Smooth muscle cell (in vitro differentiated cells): ENCODE results near the gene MEOX2. TPM values are rescaled to one million over a fixed set of nuclear protein-coding genes. Genes with fewer than 3 reads are reported as not detected.

Experiments
- DNase-seq: peaks from one replicate; lab custom pipeline; 2025; ENCODE audit not compliant: unreplicated experiment; lab: John Stamatoyannopoulos, UW
- H2AFZ ChIP-seq: fragments of 200-600 bp; sonication (generic); 2 replicates; pipeline ENCODE4 v1.6.0; 2016; ENCODE audit warnings: antibody characterized with exemption, low read depth, mild to moderate bottlenecking
- H3F3A ChIP-seq: fragments of 200-600 bp; sonication (generic); 2 replicates; pipeline ENCODE4 v1.6.0; 2017; ENCODE audit warnings: antibody characterized with exemption, low read depth
- H3K27ac ChIP-seq: fragments of 200-600 bp; sonication (generic); 2 replicates; pipeline ENCODE4 v1.5.1; 2016; ENCODE audit warnings: low read depth, mild to moderate bottlenecking
- H3K27me3 ChIP-seq: fragments of 200-600 bp; sonication (generic); 2 replicates; pipeline ENCODE4 v1.6.1; 2016; ENCODE audit warnings: low read depth, mild to moderate bottlenecking
- H3K36me3 ChIP-seq: fragments of 200-600 bp; sonication (generic); 2 replicates; pipeline ENCODE4 v1.5.1; 2016; ENCODE audit warnings: low read depth
- H3K4me1 ChIP-seq: fragments of 200-600 bp; sonication (generic); 2 replicates; pipeline ENCODE4 v1.5.1; 2016; ENCODE audit warnings: low read depth
- H3K4me2 ChIP-seq: fragments of 200-600 bp; sonication (generic); 2 replicates; pipeline ENCODE4 v1.6.0; 2016; ENCODE audit warnings: mild to moderate bottlenecking
- H3K4me3 ChIP-seq: fragments of 200-600 bp; sonication (generic); 2 replicates; pipeline ENCODE4 v1.5.1; 2016; ENCODE audit warnings: mild to moderate bottlenecking
- H3K79me2 ChIP-seq: fragments of 200-600 bp; sonication (generic); 2 replicates; pipeline ENCODE4 v1.6.0; 2016; ENCODE audit warnings: low read depth, mild to moderate bottlenecking
- H3K9ac ChIP-seq: fragments of 200-600 bp; sonication (generic); 2 replicates; pipeline ENCODE4 v1.6.0; 2016; ENCODE audit warnings: low read depth
- H3K9me3 ChIP-seq: fragments of 200-600 bp; sonication (generic); replicated peaks from 2 replicates; pipeline ENCODE4 v1.5.1; 2016; ENCODE audit warnings: low read depth
- H4K20me1 ChIP-seq: fragments of 200-600 bp; sonication (generic); 2 replicates; pipeline ENCODE4 v1.6.0; 2016; ENCODE audit warnings: low read depth
- CTCF ChIP-seq: fragments of 200-600 bp; sonication (generic); IDR thresholded peaks from 2 replicates; pipeline ENCODE4 v1.5.1; 2017; ENCODE audit warnings: borderline replicate concordance, mild to moderate bottlenecking, antibody characterized with exemption; ENCODE audit not compliant: insufficient read depth, poor library complexity, severe bottlenecking
- whole genome bisulfite sequencing: methylation state at CpG from one replicate; pipeline ENCODE4 v1.1.7; 2016; ENCODE audit warnings: low lambda C conversion rate; 5-methylcytosine and 5-hydroxymethylcytosine counted together
- polyA plus RNA-seq: library from polyadenylated mRNA; unstranded; fragments of >200 nt; fragmentation: Nextera tagmentation; extraction: Ambion mirVana; gene quantifications from 2 replicates; pipeline ENCODE4 v1.2.1, GENCODE V29; 2016
- total RNA-seq: library from RNA; depleted of rRNA; stranded (reverse); fragments of >200 nt; gene quantifications from 2 replicates; pipeline ENCODE4 v1.2.3, GENCODE V29; 2014

MEOX2 gene
- total and polyA plus RNA-seq, 2 experiments from 2014 or later = 0.19 TPM; not detected in 1

GRCh38 chr7:15720849-15721471, 34.5 kb upstream of the MEOX2 start:
- Histone ChIP-seq H3K9me3 (no peaks in the 10 kb centered on the region), H3K27ac (no peak overlapping the region), H4K20me1 (no peaks in the 10 kb centered on the region), H3K9ac (no peak overlapping the region), H3K4me1 (no peaks in the 10 kb centered on the region), H2AFZ (no peak overlapping the region), H3K79me2 (no peaks in the 10 kb centered on the region), H3K4me3 (no peak overlapping the region), H3F3A (no peaks in the 10 kb centered on the region), H3K36me3 (no peaks in the 10 kb centered on the region), H3K4me2 (no peak overlapping the region), H3K27me3 (no peaks in the 10 kb centered on the region)
- DNase-seq = no peak
- WGBS = 15% methylated on average over 5 of the region's 5 CpGs
- peak; percentile 92 for TF ChIP-seq CTCF

- H3K79me2 ChIP-seq = no peaks in the 10 kb centered on the region
- H4K20me1 ChIP-seq = no peaks in the 10 kb centered on the region
- no peak overlapping the region for H3K27ac ChIP-seq
- no peak overlapping the region for H3K4me2 ChIP-seq
- no peaks in the 10 kb centered on the region for H3K27me3 ChIP-seq
- 89% methylated on average over 1 of the region's 1 CpG for WGBS
- no peak overlapping the region for H3K4me3 ChIP-seq
- no peak overlapping the region for H3K9ac ChIP-seq
- peak overlapping the region; percentile 25 for H2AFZ ChIP-seq
- DNase-seq = no peak
- H3F3A ChIP-seq = no peaks in the 10 kb centered on the region
- no peaks in the 10 kb centered on the region for H3K9me3 ChIP-seq
- no peak for TF ChIP-seq CTCF
- H3K4me1 ChIP-seq = no peaks in the 10 kb centered on the region
- H3K36me3 ChIP-seq = no peaks in the 10 kb centered on the region
Measured at GRCh38 chr7:15719311-15719710, 32.8 kb upstream of the MEOX2 start.

GRCh38 chr7:15715435-15715834, 29.0 kb upstream of the MEOX2 start:
- H3K9me3 ChIP-seq = no peaks in the 10 kb centered on the region
- no peak for DNase-seq
- H4K20me1 ChIP-seq = no peaks in the 10 kb centered on the region
- H3K79me2 ChIP-seq = no peaks in the 10 kb centered on the region
- H3K4me3 ChIP-seq = no peak overlapping the region
- 88% methylated on average over 2 of the region's 2 CpGs for WGBS
- no peaks in the 10 kb centered on the region for H3K27me3 ChIP-seq
- TF ChIP-seq CTCF = no peak
- no peak overlapping the region for H2AFZ ChIP-seq
- no peaks in the 10 kb centered on the region for H3F3A ChIP-seq
- H3K4me1 ChIP-seq = no peaks in the 10 kb centered on the region
- H3K4me2 ChIP-seq = no peak overlapping the region
- no peak overlapping the region for H3K9ac ChIP-seq
- no peaks in the 10 kb centered on the region for H3K36me3 ChIP-seq
- no peak overlapping the region for H3K27ac ChIP-seq

- 88% methylated on average over 3 of the region's 3 CpGs for WGBS
- H3K9me3 ChIP-seq = no peaks in the 10 kb centered on the region
Measured at GRCh38 chr7:15709978-15710377, 23.5 kb upstream of the MEOX2 start.

More at GRCh38 chr7:15709978-15710377, 23.5 kb upstream of the MEOX2 start:
- no peak overlapping the region for H3K9ac ChIP-seq
- no peak overlapping the region for H3K4me2 ChIP-seq
- no peaks in the 10 kb centered on the region for H3K79me2 ChIP-seq
- no peaks in the 10 kb centered on the region for H3K36me3 ChIP-seq
- no peak overlapping the region for H2AFZ ChIP-seq
- H4K20me1 ChIP-seq = no peaks in the 10 kb centered on the region
- H3F3A ChIP-seq = no peaks in the 10 kb centered on the region
- H3K4me3 ChIP-seq = no peak overlapping the region
- DNase-seq = no peak
- no peak for TF ChIP-seq CTCF
- no peaks in the 10 kb centered on the region for H3K27me3 ChIP-seq
- no peak overlapping the region for H3K27ac ChIP-seq
- H3K4me1 ChIP-seq = no peaks in the 10 kb centered on the region
